HFFc6 (cell line): ENCODE data around the gene COL4A1. TPM values are rescaled to one million over a fixed set of nuclear protein-coding genes. Genes with fewer than 3 reads are reported as not detected.

Source experiments
- DNase-seq: peaks from one replicate; pipeline ENCODE4 v3.0.0-alpha.2; 2018
- H3K27ac Mint-ChIP-seq: 2 replicates; pipeline ENCODE4 v1.8.0; 2020; ENCODE audit warnings: mild to moderate bottlenecking, mixed read lengths
- H3K27me3 Mint-ChIP-seq: 2 replicates; pipeline ENCODE4 v1.8.0; 2021; ENCODE audit warnings: mild to moderate bottlenecking, moderate library complexity, mixed read lengths; ENCODE audit not compliant: insufficient read depth
- H3K36me3 Mint-ChIP-seq: 2 replicates; pipeline ENCODE4 v1.8.0; 2021; ENCODE audit warnings: low read depth, mixed read lengths
- H3K4me1 Mint-ChIP-seq: 2 replicates; pipeline ENCODE4 v1.8.0; 2020; ENCODE audit warnings: low read depth, mixed read lengths
- H3K4me3 Mint-ChIP-seq: 2 replicates; pipeline ENCODE4 v1.8.0; 2020; ENCODE audit warnings: mild to moderate bottlenecking, moderate library complexity, mixed read lengths
- H3K9me3 Mint-ChIP-seq: 2 replicates; pipeline ENCODE4 v1.8.0; 2020; ENCODE audit warnings: mild to moderate bottlenecking, mixed read lengths
- CTCF ChIP-seq: fragments of 200-600 bp; sonication (generic); IDR thresholded peaks from 2 replicates; pipeline ENCODE4 v1.5.0; 2021; ENCODE audit warnings: antibody characterized with exemption, mild to moderate bottlenecking
- total RNA-seq, 6 experiments: library from RNA; stranded (reverse); fragmentation: NEBNext Ultra II Directional; extraction: Animal tissue kit (Norgen Biotek cat#: 25700); gene quantifications; 2 replicates in 1 of 6; 3 replicates in 5 of 6; pipeline ENCODE4 v1.2.3, GENCODE V29; 2021

Gene COL4A1
- total RNA-seq, 6 experiments from 2014 or later: 137 to 328 (median 148) TPM

DNA sequence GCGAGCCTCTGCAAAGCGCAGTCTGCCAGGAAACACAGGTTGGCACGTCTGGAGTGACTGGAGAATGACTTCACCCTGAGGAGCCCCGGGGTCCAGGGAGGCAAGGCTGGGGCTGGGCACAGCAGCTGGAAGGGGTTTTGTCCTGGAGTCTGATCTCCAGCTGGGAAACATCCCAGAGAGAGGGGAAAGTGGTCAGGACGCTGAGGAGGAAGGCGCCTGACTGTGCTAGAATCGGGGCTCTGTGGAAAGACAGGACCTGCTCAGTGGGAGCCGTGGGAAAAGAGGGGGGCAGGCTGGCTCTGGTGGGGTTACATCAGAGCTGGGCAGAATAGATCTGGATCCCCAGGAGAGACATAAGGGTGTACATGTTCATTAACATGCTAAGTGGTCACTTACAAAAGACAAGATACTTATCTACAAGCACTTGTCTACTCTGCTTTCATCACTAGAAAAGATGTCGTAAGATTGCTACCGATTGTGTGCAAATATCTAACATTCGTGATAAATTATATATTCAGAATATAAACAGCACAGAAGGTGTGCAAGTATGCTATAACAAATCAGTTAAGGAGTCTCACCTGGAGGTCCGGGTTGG, 106.6 kb downstream of the COL4A1 start:
- H3K4me1 Mint-ChIP-seq: peaks cover 5% of the 10 kb centered on the region
- no peaks in the 10 kb centered on the region; the same call in none of the 2 replicates for H3K27me3 Mint-ChIP-seq
- TF ChIP-seq CTCF: no peak
- H3K4me3 Mint-ChIP-seq: no peak overlapping the region
- H3K27ac Mint-ChIP-seq: no peak overlapping the region
- H3K36me3 Mint-ChIP-seq: peaks cover 11% of the 10 kb centered on the region; the same call in 1 of the 2 replicates
- no peak for DNase-seq
- H3K9me3 Mint-ChIP-seq: no peaks in the 10 kb centered on the region

DNA sequence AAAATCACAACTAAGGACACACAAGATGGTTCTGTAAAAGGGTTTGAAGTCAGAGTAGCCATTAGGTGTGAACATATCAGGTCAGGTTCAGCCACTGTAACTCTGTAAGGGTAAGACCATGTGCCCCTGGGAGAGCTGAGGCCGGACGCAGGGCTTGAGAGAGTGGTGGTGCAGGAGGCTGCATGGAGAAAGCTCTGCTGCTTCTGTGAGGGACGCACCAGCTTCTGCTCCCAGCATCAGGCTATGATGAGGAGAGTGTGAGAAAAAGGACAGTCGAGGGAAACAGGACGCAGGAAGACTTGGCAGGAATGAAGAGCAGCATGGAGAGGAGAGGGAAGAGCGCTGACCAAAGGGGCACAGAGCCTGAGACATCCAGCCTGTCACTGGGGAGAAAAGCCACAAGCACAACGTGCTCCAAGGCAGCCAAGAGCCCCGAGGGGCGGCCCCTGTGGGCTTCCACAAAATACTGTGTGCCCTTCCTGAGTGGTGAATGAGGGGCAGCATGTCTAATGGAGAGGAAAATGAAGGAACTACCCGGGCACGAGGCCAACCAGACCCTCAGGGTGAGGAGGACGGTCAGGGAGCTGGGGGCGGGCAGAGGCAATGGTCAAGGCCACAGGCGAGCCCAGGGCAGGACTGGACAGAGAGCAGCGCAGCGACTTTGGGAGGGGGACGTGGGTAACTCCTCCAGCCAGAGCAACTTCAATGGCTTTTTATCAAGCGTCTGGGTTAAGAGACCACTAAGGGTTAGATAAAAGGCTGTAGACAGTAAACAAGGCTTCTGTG, 107.7 kb downstream of the COL4A1 start:
- Mint-ChIP-seq H3K4me3 (no peak overlapping the region), H3K4me1 (peaks cover 8% of the 10 kb centered on the region), H3K9me3 (no peaks in the 10 kb centered on the region), H3K27me3 (no peaks in the 10 kb centered on the region; the same call in none of the 2 replicates), H3K27ac (no peak overlapping the region), H3K36me3 (peaks cover 20% of the 10 kb centered on the region)
- no peak for DNase-seq
- TF ChIP-seq CTCF: no peak

DNA sequence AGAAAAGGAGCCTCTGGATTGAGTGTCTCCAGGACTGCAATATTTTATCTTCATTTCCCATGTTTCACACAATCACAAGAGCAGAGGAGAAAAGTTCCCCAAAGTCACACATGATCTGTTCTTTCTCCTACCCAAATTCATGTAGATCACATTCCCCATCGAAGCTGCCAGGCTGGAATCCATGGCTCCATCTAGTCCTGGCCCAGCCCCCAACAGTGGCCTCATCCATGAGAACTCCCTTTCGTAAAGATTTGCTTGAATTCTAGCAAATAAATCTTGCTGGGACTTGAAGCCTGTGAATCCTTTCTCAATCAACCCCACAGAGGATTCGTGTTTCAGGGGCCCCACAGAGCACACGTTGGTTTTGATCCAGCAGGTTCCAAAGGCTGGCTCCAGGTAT, 109.5 kb downstream of the COL4A1 start:
- Mint-ChIP-seq H3K27me3 (peaks cover 2% of the 10 kb centered on the region; the same call in 1 of the 2 replicates), H3K27ac (no peak overlapping the region), H3K36me3 (peaks cover 34% of the 10 kb centered on the region), H3K9me3 (no peaks in the 10 kb centered on the region), H3K4me1 (peaks cover 8% of the 10 kb centered on the region), H3K4me3 (no peak overlapping the region)
- DNase-seq: no peak
- no peak for TF ChIP-seq CTCF

- Mint-ChIP-seq H3K4me1 (peaks cover 8% of the 10 kb centered on the region), H3K9me3 (no peaks in the 10 kb centered on the region), H3K27me3 (peaks cover 2% of the 10 kb centered on the region; the same call in 1 of the 2 replicates), H3K27ac (no peak overlapping the region), H3K36me3 (peaks cover 34% of the 10 kb centered on the region), H3K4me3 (no peak overlapping the region)
- no peak for DNase-seq
- TF ChIP-seq CTCF: no peak
Measured at GRCh38 chr13:110197026-110197425, 109.9 kb downstream of the COL4A1 start.

- peaks cover 4% of the 10 kb centered on the region for H3K27me3 Mint-ChIP-seq
- no peak overlapping the region for H3K4me3 Mint-ChIP-seq
- no peak overlapping the region; the same call in 1 of the 2 replicates for H3K27ac Mint-ChIP-seq
- H3K9me3 Mint-ChIP-seq: no peaks in the 10 kb centered on the region
- H3K4me1 Mint-ChIP-seq: peaks cover 8% of the 10 kb centered on the region
- peaks cover 39% of the 10 kb centered on the region for H3K36me3 Mint-ChIP-seq
- TF ChIP-seq CTCF: no peak
- DNase-seq: no peak
Measured at GRCh38 chr13:110195547-110196485, 111.1 kb downstream of the COL4A1 start.
